H1 (cell line): Measurements from ENCODE around the gene NBPF1. TPM values are rescaled to one million over a fixed set of nuclear protein-coding genes. Genes with fewer than 3 reads are reported as not detected.

ENCODE experiments used
- CTCF ChIA-PET: fragments of 300-600 bp; sonication (Branson Sonifier 250); formaldehyde crosslinking; loops from one replicate; lab custom pipeline; 2021; ENCODE audit not compliant: partially characterized antibody; lab: Charles Lee
- POLR2A ChIA-PET: fragments of 300-600 bp; sonication (Branson Sonifier 250); formaldehyde crosslinking; loops from one replicate; lab custom pipeline; 2021; ENCODE audit warnings: inconsistent platforms; ENCODE audit not compliant: partially characterized antibody; lab: Charles Lee
- DNase-seq, 2 experiments: peaks; one replicate each; pipeline versions ENCODE4 v3.0.0 to v3.0.0-alpha.2; 2010 to 2022; ENCODE audit warnings: low spot score in 2 of 2, low read depth in 1 of 2, mixed read lengths in 1 of 2
- FAIRE-seq: peaks from 2 replicates; lab custom pipeline; 2011; peaks lifted over from hg19 to GRCh38; lab: Jason Lieb, UNC
- H2AFZ ChIP-seq: 2 replicates; pipeline ENCODE4 v1.8.1; 2012; ENCODE audit warnings: low read length, inconsistent platforms
- H2AK5ac ChIP-seq: 2 replicates; pipeline ENCODE4 v1.6.1; 2013; ENCODE audit warnings: low read depth, low read length
- H2BK120ac ChIP-seq: replicated peaks from 2 replicates; pipeline ENCODE3; 2013; ENCODE audit warnings: low read depth, low read length, inconsistent platforms
- H2BK12ac ChIP-seq: 2 replicates; pipeline ENCODE4 v1.6.1; 2013; ENCODE audit warnings: low read depth, low read length
- H2BK15ac ChIP-seq: 2 replicates; pipeline ENCODE4 v1.6.1; 2013; ENCODE audit warnings: low read length
- H2BK20ac ChIP-seq: 2 replicates; pipeline ENCODE4 v1.6.1; 2013; ENCODE audit warnings: low read length
- H2BK5ac ChIP-seq: 2 replicates; pipeline ENCODE4 v1.6.1; 2013; ENCODE audit warnings: low read depth, low read length
- H3K14ac ChIP-seq: 2 replicates; pipeline ENCODE4 v1.6.1; 2013; ENCODE audit warnings: inconsistent platforms; ENCODE audit not compliant: insufficient read length
- H3K18ac ChIP-seq: 2 replicates; pipeline ENCODE4 v1.6.1; 2013; ENCODE audit warnings: low read length; ENCODE audit errors: extremely low read depth
- H3K23ac ChIP-seq: 2 replicates; pipeline ENCODE4 v1.6.1; 2013; ENCODE audit warnings: inconsistent platforms; ENCODE audit not compliant: insufficient read length
- H3K23me2 ChIP-seq: 2 replicates; pipeline ENCODE4 v1.6.1; 2013; ENCODE audit warnings: low read depth, low read length
- H3K27ac ChIP-seq: 2 replicates; pipeline ENCODE4 v1.6.1; 2011; ENCODE audit warnings: low read depth, low read length, inconsistent platforms
- H3K27me3 ChIP-seq, 4 experiments: replicated peaks in 1 of 4; 1 replicate in 1 of 4; 2 replicates in 3 of 4; pipeline versions ENCODE4 v1.6.1 to v1.8.1; 2011 to 2013; ENCODE audit warnings: low read length in 3 of 4, mild to moderate bottlenecking in 3 of 4, inconsistent platforms in 2 of 4, mixed read lengths in 2 of 4, moderate library complexity in 1 of 4; ENCODE audit not compliant: control insufficient read depth in 3 of 4, insufficient read depth in 3 of 4; ENCODE audit errors: extremely low read depth in 1 of 4
- H3K36me3 ChIP-seq, 4 experiments: 2 replicates each; pipeline versions ENCODE4 v1.6.1 to v1.8.1; 2011 to 2013; ENCODE audit warnings: mild to moderate bottlenecking in 4 of 4, low read length in 3 of 4, moderate library complexity in 2 of 4, control low read depth in 1 of 4, inconsistent platforms in 1 of 4; ENCODE audit not compliant: insufficient read depth in 4 of 4, control insufficient read depth in 2 of 4
- H3K4ac ChIP-seq: replicated peaks from 2 replicates; pipeline ENCODE3; 2013; ENCODE audit warnings: low read length, low read depth, mixed read lengths, inconsistent platforms; ENCODE audit not compliant: insufficient read length
- H3K4me1 ChIP-seq, 4 experiments: replicated peaks in 1 of 4; 1 replicate in 1 of 4; 2 replicates in 3 of 4; pipeline versions ENCODE4 v1.6.1 to v1.8.1; 2011 to 2013; ENCODE audit warnings: low read length in 3 of 4, inconsistent platforms in 2 of 4, mixed read lengths in 1 of 4; ENCODE audit not compliant: insufficient read depth in 4 of 4, control insufficient read depth in 3 of 4
- H3K4me2 ChIP-seq, 2 experiments: 2 replicates each; pipeline versions ENCODE4 v1.6.1 to v1.8.1; 2011 to 2013; ENCODE audit warnings: low read depth in 2 of 2, low read length in 2 of 2, control low read depth in 1 of 2, inconsistent platforms in 1 of 2, mild to moderate bottlenecking in 1 of 2; ENCODE audit not compliant: insufficient read depth in 1 of 2
- H3K4me3 ChIP-seq, 4 experiments: fragments of 200-600, 300-600 bp in 1 of 4; sonication (generic), shearing (Covaris generic), sonication (Bioruptor Twin) in 1 of 4; 2 replicates each; pipeline versions ENCODE4 v1.5.1 to v1.8.1; 2011 to 2016; ENCODE audit warnings: low read length in 4 of 4, low read depth in 3 of 4, control low read depth in 2 of 4, inconsistent platforms in 2 of 4, mild to moderate bottlenecking in 2 of 4, mixed read lengths in 1 of 4, moderate library complexity in 1 of 4; ENCODE audit not compliant: insufficient read depth in 2 of 4; ENCODE audit errors: extremely low read depth in 1 of 4
- H3K56ac ChIP-seq: replicated peaks from 2 replicates; pipeline ENCODE3; 2013; ENCODE audit warnings: low read depth, mild to moderate bottlenecking, mixed read lengths, low read length, inconsistent platforms; ENCODE audit not compliant: insufficient read length
- H3K79me1 ChIP-seq: 2 replicates; pipeline ENCODE4 v1.6.1; 2013; ENCODE audit warnings: low read depth, low read length, control low read depth
- H3K79me2 ChIP-seq, 2 experiments: 2 replicates each; pipeline versions ENCODE4 v1.6.1 to v1.8.1; 2012 to 2013; ENCODE audit warnings: low read length in 2 of 2, mild to moderate bottlenecking in 2 of 2, inconsistent platforms in 1 of 2; ENCODE audit not compliant: insufficient read depth in 2 of 2, control insufficient read depth in 1 of 2
- H3K9ac ChIP-seq, 4 experiments: replicated peaks in 1 of 4; 1 replicate in 1 of 4; 2 replicates in 3 of 4; pipeline versions ENCODE4 v1.6.1 to v1.8.1; 2011 to 2013; ENCODE audit warnings: low read depth in 3 of 4, low read length in 3 of 4, control low read depth in 2 of 4, mild to moderate bottlenecking in 2 of 4, moderate library complexity in 2 of 4, inconsistent platforms in 1 of 4; ENCODE audit errors: extremely low read depth in 1 of 4
- H3K9me3 ChIP-seq, 2 experiments: 2 replicates each; pipeline versions ENCODE4 v1.6.1 to v1.8.1; 2012 to 2013; ENCODE audit warnings: mild to moderate bottlenecking in 2 of 2, moderate library complexity in 2 of 2, control low read depth in 1 of 2, inconsistent platforms in 1 of 2, low read depth in 1 of 2, low read length in 1 of 2, mixed read lengths in 1 of 2; ENCODE audit not compliant: insufficient read depth in 2 of 2
- H4K20me1 ChIP-seq, 2 experiments: replicated peaks in 1 of 2; 2 replicates each; pipeline versions ENCODE3 to v1.8.1; 2011 to 2013; ENCODE audit warnings: inconsistent platforms in 2 of 2, low read length in 2 of 2, mild to moderate bottlenecking in 1 of 2; ENCODE audit not compliant: insufficient read depth in 2 of 2, control insufficient read depth in 1 of 2
- H4K5ac ChIP-seq: 2 replicates; pipeline ENCODE4 v1.6.1; 2013; ENCODE audit warnings: low read length, low read depth, mixed read lengths, inconsistent platforms; ENCODE audit not compliant: insufficient read length
- H4K8ac ChIP-seq: 2 replicates; pipeline ENCODE4 v1.8.0; 2013; ENCODE audit warnings: mild to moderate bottlenecking, moderate library complexity, low read length, inconsistent platforms; ENCODE audit not compliant: insufficient read depth; ENCODE audit errors: extremely low read depth
- H4K91ac ChIP-seq: replicated peaks from 2 replicates; pipeline ENCODE3; 2013; ENCODE audit warnings: low read length, mixed read lengths, inconsistent platforms; ENCODE audit not compliant: insufficient read length
- CREB1 ChIP-seq: IDR thresholded peaks from 2 replicates; pipeline ENCODE4 v1.6.1; 2012; ENCODE audit warnings: inconsistent platforms
- JUN ChIP-seq: IDR thresholded peaks from 2 replicates; pipeline ENCODE4 v1.6.1; 2011; ENCODE audit warnings: low read depth, mild to moderate bottlenecking, improper control_type of control experiment, low read length
- SIN3A ChIP-seq, 2 experiments: IDR thresholded peaks in 1 of 2; conservative IDR thresholded peaks in 1 of 2; 2 replicates each; pipeline ENCODE4 v1.6.1; 2011 to 2012; ENCODE audit warnings: low read length in 2 of 2, improper control_type of control experiment in 1 of 2, low read depth in 1 of 2, mild to moderate bottlenecking in 1 of 2
- SP1 ChIP-seq: IDR thresholded peaks from 2 replicates; pipeline ENCODE4 v1.6.1; 2011; ENCODE audit warnings: low read depth, low read length
- YY1 ChIP-seq: IDR thresholded peaks from 2 replicates; pipeline ENCODE4 v1.6.1; 2011; ENCODE audit warnings: low read depth, mild to moderate bottlenecking, low read length
- WGBS, 2 experiments: shearing (Covaris generic) in 1 of 2; methylation state at CpG; one replicate each; pipeline versions ENCODE4 v1.1.6 to v1.1.7; 2013 to 2015; ENCODE audit warnings: low lambda C conversion rate in 2 of 2, mixed read lengths in 2 of 2, inconsistent platforms in 1 of 2, low coverage in 1 of 2, missing lambda C conversion rate in 1 of 2; ENCODE audit not compliant: insufficient replicate concordance in 2 of 2, insufficient coverage in 1 of 2, insufficient read length in 1 of 2; ENCODE audit errors: extremely low coverage in 1 of 2, missing lambda C conversion rate in 1 of 2; 5-methylcytosine and 5-hydroxymethylcytosine counted together
- polyA plus RNA-seq, 7 experiments: library from polyadenylated mRNA; depleted of rRNA in 3 of 7; stranded (reverse) in 5 of 7; unstranded in 2 of 7; fragments of >200 nt in 5 of 7; fragments of 200-250 nt in 2 of 7; gene quantifications; 1 replicate in 5 of 7; 2 replicates in 1 of 7; 4 replicates in 1 of 7; pipeline versions ENCODE4 v1.2.1 to v1.2.3, GENCODE V29; 2011 to 2013; ENCODE audit warnings: missing spikeins in 2 of 7, mixed read lengths in 2 of 7
- total RNA-seq: library from RNA; stranded (reverse); fragmentation: NEBNext Ultra II Directional; extraction: Animal tissue kit (Norgen Biotek cat#: 25700); gene quantifications from 2 replicates; pipeline ENCODE4 v1.2.1, GENCODE V29; 2021

Gene NBPF1
- total and polyA plus RNA-seq, 2 of the 8 experiments (the other 6 are each of a cell fraction or from before 2014, with no cell fraction given): 9.6 to 19.3 TPM

DNA sequence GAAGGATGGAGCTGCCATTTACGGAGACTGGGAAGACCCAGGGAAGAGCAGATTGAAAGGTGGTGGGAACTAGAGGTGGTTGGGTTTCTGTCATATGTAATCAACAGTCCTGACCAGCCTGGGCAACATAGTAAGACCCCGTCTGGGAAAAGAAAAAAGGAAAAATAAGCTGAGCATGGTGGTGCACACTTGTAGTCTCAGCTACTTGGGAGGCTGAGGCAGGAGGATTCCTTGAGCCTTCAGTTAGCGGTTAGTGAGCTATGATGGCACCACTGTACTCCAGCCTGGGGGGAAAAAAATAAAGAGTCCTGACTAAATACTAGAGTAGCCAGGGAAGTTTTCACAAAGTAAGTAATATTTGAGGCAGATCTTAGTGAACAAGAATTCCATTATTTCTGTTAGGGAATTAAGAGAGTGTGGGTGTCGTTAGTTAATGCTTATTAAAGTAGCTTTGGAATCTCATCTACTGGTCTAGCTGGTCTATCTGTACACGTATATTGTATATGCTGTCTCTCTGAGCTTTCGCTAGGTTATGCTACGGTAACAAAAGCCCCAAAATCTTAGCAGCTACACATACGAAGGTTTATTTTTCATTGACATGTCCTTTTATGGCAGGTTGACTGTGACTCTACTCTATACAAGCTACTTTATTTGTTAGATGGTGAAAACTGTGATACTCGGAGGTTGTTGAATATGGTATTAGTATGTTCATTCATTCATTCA is 4.4 kb downstream of the NBPF1 start:
- Histone ChIP-seq H3K36me3 (peaks cover 0 to 4% (median 2%) of the 10 kb centered on the region in 4 experiments; a peak in 3 of 8 replicates), H4K5ac (no peak overlapping the region), H3K79me1 (no peaks in the 10 kb centered on the region), H3K27ac (no peak overlapping the region), H2BK20ac (no peak overlapping the region), H3K9ac (no peak overlapping the region), H3K27me3 (peaks cover 3 to 20% (median 12%) of the 10 kb centered on the region in 4 experiments), H3K9me3 (no peaks in the 10 kb centered on the region), H3K4ac (no peak overlapping the region), H3K4me3 (no peak overlapping the region), H3K23ac (no peak overlapping the region), H3K4me1 (peaks cover 0 to 10% (median 2%) of the 10 kb centered on the region in 4 experiments; a peak in 1 of 7 replicates), H4K20me1 (peaks cover 0 to 1% of the 10 kb centered on the region in 2 experiments), H3K79me2 (no peaks in the 10 kb centered on the region), H3K14ac (no peak overlapping the region), H2BK12ac (no peak overlapping the region), H2AFZ (no peak overlapping the region), H3K4me2 (no peak overlapping the region), H2BK120ac (no peak overlapping the region), H4K8ac (no peak overlapping the region), H3K18ac (no peak overlapping the region), H3K56ac (no peak overlapping the region), H2BK5ac (no peak overlapping the region), H2BK15ac (no peak overlapping the region), H2AK5ac (no peak overlapping the region), H4K91ac (no peak overlapping the region), H3K23me2 (peaks cover 12% of the 10 kb centered on the region; the same call in 1 of the 2 replicates)
- FAIRE-seq (no peak), DNase-seq (peak in 1 of 2 experiments; percentile 34)
- POLR2A ChIA-PET: interaction anchor here (0.9 to 2.8 kb wide), 4 partner anchors 9 to 268 kb away, joined by 3 to 12 read pairs (median 4); no protein-coding TSS in a partner anchor
- 90% methylated on average over 9 of the region's 9 CpGs; no CpG with 5 or more reads in 1 of the 2 experiments for WGBS, 2 experiments
- CTCF ChIA-PET: interaction anchor here (0.5 to 20.3 kb wide), 18 partner anchors 9 to 377 kb away, joined by 3 to 611 read pairs (median 4); no protein-coding TSS in a partner anchor
- TF ChIP-seq JUN: no peak
- no peak for TF ChIP-seq CREB1
- TF ChIP-seq YY1: no peak
- TF ChIP-seq SIN3A (conservative IDR thresholded peaks at IDR 0.05 in 1 of 2, IDR thresholded peaks at IDR 0.05 in 1 of 2; ENCODE audit: low read depth in 1 of 2, low read length in 2 of 2): no peak
- no peak for TF ChIP-seq SP1
